Skeletal muscle tissue (tissue), 4 donors: ENCODE data around the gene SPHK1. TPM values are rescaled to one million over a fixed set of nuclear protein-coding genes. Genes with fewer than 3 reads are reported as not detected.
"Not testable (repeated sequence)": the region's sequence is repeated elsewhere in the genome, so short reads cannot be mapped to it uniquely, and the experiment has no call there.

ENCODE experiments used
- H3K27ac ChIP-seq: one replicate; pipeline ENCODE4 v1.7.0; 2013; ENCODE audit warnings: mild to moderate bottlenecking, low read depth, low read length, inconsistent platforms
- H3K27me3 ChIP-seq, 3 donors: one replicate each; pipeline ENCODE4 v1.7.0; 2013; ENCODE audit warnings: low read length in 3 of 3; ENCODE audit not compliant: control insufficient read depth in 3 of 3, insufficient read depth in 3 of 3
- H3K36me3 ChIP-seq, 3 donors: one replicate each; pipeline ENCODE4 v1.7.0; 2013; ENCODE audit warnings: low read length in 3 of 3; ENCODE audit not compliant: control insufficient read depth in 3 of 3, insufficient read depth in 3 of 3
- H3K4me1 ChIP-seq, 3 donors: one replicate each; pipeline ENCODE4 v1.7.0; 2013; ENCODE audit warnings: low read length in 3 of 3, mild to moderate bottlenecking in 3 of 3; ENCODE audit not compliant: control insufficient read depth in 3 of 3, insufficient read depth in 3 of 3
- H3K4me3 ChIP-seq, 3 donors: one replicate each; pipeline ENCODE4 v1.7.0; 2013; ENCODE audit warnings: low read length in 3 of 3
- H3K9ac ChIP-seq, 3 donors: one replicate each; pipeline ENCODE4 v1.7.0; 2013; ENCODE audit warnings: low read length in 3 of 3, mild to moderate bottlenecking in 3 of 3, moderate library complexity in 2 of 3, low read depth in 1 of 3
- H3K9me3 ChIP-seq, 3 donors: one replicate each; pipeline ENCODE4 v1.7.0; 2013; ENCODE audit warnings: low read length in 3 of 3; ENCODE audit not compliant: control insufficient read depth in 3 of 3
- total RNA-seq: library from RNA; depleted of rRNA; stranded (reverse); fragments of >200 nt; gene quantifications from one replicate; pipeline ENCODE4 v1.2.3, GENCODE V29; 2014
- donor health status: Osteomylitis.

Gene SPHK1
- total RNA-seq, 1 donor from 2014 or later: 2.1 TPM

- Histone ChIP-seq H3K4me1 (peaks cover 7 to 9% (median 9%) of the 10 kb centered on the region in 3 donors), H3K36me3 (peaks cover 4 to 9% (median 5%) of the 10 kb centered on the region in 3 donors), H3K27me3 (no peaks in the 10 kb centered on the region), H3K9ac (no peak overlapping the region), H3K27ac (no peak overlapping the region), H3K9me3 (no peaks in the 10 kb centered on the region), H3K4me3 (no peak overlapping the region)
Measured at GRCh38 chr17:76351526-76352071, 32.8 kb upstream of the SPHK1 start.

DNA sequence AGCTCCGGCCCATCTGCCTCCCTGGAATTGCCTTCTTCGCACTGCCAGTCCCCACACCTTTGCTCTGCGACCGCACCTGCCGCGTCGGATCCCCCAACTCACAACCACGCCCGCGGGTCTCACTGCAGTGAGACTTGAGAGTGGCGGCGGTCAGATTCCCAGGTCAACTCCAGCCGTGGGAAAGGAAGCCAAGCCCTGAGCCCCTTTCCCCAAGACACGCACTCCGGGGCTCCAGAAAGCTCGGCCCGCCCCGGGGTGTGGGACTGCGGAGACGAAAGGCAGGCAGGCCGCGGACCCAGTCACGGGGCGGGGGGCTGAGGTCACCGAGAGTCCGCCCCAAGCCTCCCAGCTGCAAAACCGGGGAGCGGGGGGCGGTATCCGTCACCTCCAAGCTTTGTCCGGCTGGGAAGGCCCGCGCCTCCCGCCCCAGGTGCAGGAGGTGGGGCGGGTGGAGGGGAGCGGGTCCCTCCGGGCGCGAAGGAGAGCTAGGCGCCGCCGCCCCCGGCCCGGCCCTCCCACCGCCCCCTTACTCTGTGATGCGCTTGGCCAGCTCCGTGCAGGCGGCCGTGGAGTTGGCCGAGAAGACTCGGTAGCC lies 31.3 kb upstream of the SPHK1 start:
- peak overlapping the region; percentile 93 for H3K27ac ChIP-seq
- no peaks in the 10 kb centered on the region for H3K9me3 ChIP-seq
- H3K9ac ChIP-seq: peak overlapping the region; percentile 81 to 95 (median 87)
- peak overlapping the region; percentile 70 to 95 (median 93) for H3K4me3 ChIP-seq
- H3K27me3 ChIP-seq: no peaks in the 10 kb centered on the region
- peaks cover 7 to 9% (median 9%) of the 10 kb centered on the region in 3 donors for H3K4me1 ChIP-seq
- no peaks in the 10 kb centered on the region for H3K36me3 ChIP-seq

GRCh38 chr17:76353599-76354316 lies 30.7 kb upstream of the SPHK1 start, which contains the start of gene PRPSAP1:
Gene PRPSAP1, minus strand, starts transcription at chr17:76353916. Its CDS starts 213 bp downstream, at chr17:76353703.
- H3K36me3 ChIP-seq: no peaks in the 10 kb centered on the region
- peak within 1 kb of the TSS; percentile 81 to 95 (median 87) for H3K9ac ChIP-seq
- H3K9me3 ChIP-seq: no peaks in the 10 kb centered on the region
- H3K27me3 ChIP-seq: no peaks in the 10 kb centered on the region
- H3K4me3 ChIP-seq: peak within 1 kb of the TSS; percentile 74 to 95 (median 93)
- peaks cover 7 to 9% (median 9%) of the 10 kb centered on the region in 3 donors for H3K4me1 ChIP-seq
- H3K27ac ChIP-seq: peak within 1 kb of the TSS; percentile 93

DNA sequence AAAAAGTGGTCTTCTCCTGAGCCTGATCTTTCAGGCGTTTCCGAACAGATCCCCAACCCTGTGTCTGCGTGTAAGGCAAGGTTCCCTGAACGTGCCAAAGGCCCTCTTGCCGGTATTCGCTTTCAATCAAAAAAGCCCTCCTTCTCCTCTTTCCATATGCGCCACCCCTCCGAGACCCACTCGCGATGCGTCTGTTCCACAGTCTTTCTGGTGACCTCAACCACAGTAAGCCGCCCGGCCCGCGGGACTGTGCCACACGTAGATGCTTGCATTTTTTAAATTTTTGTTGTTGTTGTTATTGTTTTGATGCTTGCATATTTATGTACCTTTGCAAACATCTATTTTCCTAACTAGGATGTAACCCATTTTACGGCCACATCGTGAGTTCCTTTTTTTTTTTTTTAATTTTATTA lies 30.1 kb upstream of the SPHK1 start:
- Histone ChIP-seq H3K27ac (peak overlapping the region; percentile 93), H3K36me3 (no peaks in the 10 kb centered on the region), H3K4me1 (peaks cover 7 to 9% (median 9%) of the 10 kb centered on the region in 3 donors), H3K27me3 (no peaks in the 10 kb centered on the region), H3K4me3 (peak overlapping the region; percentile 74 to 95 (median 93)), H3K9me3 (no peaks in the 10 kb centered on the region), H3K9ac (peak overlapping the region; percentile 81 to 95 (median 87))

GRCh38 chr17:76354747-76355310 lies 29.6 kb upstream of the SPHK1 start:
- H3K4me3 ChIP-seq: peak overlapping the region in 1 of 3 donors; percentile 2
- H3K27me3 ChIP-seq: no peaks in the 10 kb centered on the region
- no peak overlapping the region for H3K9ac ChIP-seq
- no peak overlapping the region for H3K27ac ChIP-seq
- no peaks in the 10 kb centered on the region for H3K36me3 ChIP-seq
- H3K4me1 ChIP-seq: peaks cover 7 to 9% (median 9%) of the 10 kb centered on the region in 3 donors
- H3K9me3 ChIP-seq: no peaks in the 10 kb centered on the region

GRCh38 chr17:76356803-76357456 lies 27.5 kb upstream of the SPHK1 start:
- Histone ChIP-seq H3K36me3 (no peaks in the 10 kb centered on the region), H3K27ac (no peak overlapping the region), H3K9ac (no peak overlapping the region), H3K27me3 (no peaks in the 10 kb centered on the region), H3K4me1 (peaks cover 8 to 9% (median 9%) of the 10 kb centered on the region in 3 donors), H3K4me3 (no peak overlapping the region), H3K9me3 (no peaks in the 10 kb centered on the region)

- no peak overlapping the region for H3K27ac ChIP-seq
- H3K9ac ChIP-seq: no peak overlapping the region
- H3K27me3 ChIP-seq: no peaks in the 10 kb centered on the region
- no peaks in the 10 kb centered on the region for H3K9me3 ChIP-seq
- no peaks in the 10 kb centered on the region for H3K36me3 ChIP-seq
- no peak overlapping the region for H3K4me3 ChIP-seq
- H3K4me1 ChIP-seq: peaks cover 7 to 11% (median 10%) of the 10 kb centered on the region in 3 donors
Measured at GRCh38 chr17:76357597-76358158, 26.7 kb upstream of the SPHK1 start.

GRCh38 chr17:76359375-76359774 lies 25.0 kb upstream of the SPHK1 start:
- no peak overlapping the region for H3K4me3 ChIP-seq
- no peaks in the 10 kb centered on the region for H3K27me3 ChIP-seq
- H3K9me3 ChIP-seq: no peaks in the 10 kb centered on the region
- no peak overlapping the region for H3K27ac ChIP-seq
- no peaks in the 10 kb centered on the region for H3K36me3 ChIP-seq
- H3K9ac ChIP-seq: no peak overlapping the region
- peaks cover under 1 to 5% (median 4%) of the 10 kb centered on the region in 3 donors for H3K4me1 ChIP-seq

- H3K36me3 ChIP-seq, H3K27ac ChIP-seq, H3K4me3 ChIP-seq, H3K9ac ChIP-seq, H3K9me3 ChIP-seq, H3K4me1 ChIP-seq, H3K27me3 ChIP-seq: not testable (repeated sequence)
Measured at GRCh38 chr17:76359776-76360175, 24.6 kb upstream of the SPHK1 start.
